HUES64 (cell line): ENCODE results near the gene CLCN6.

ENCODE experiments used
- H3K27ac ChIP-seq: 2 replicates; pipeline ENCODE4 v1.7.0; 2013; ENCODE audit warnings: low read depth, low read length, inconsistent platforms
- H3K27me3 ChIP-seq: 2 replicates; pipeline ENCODE4 v1.6.1; 2013; ENCODE audit warnings: mild to moderate bottlenecking, low read length; ENCODE audit not compliant: insufficient read depth
- H3K36me3 ChIP-seq: 2 replicates; pipeline ENCODE4 v1.6.1; 2013; ENCODE audit warnings: mild to moderate bottlenecking, low read length; ENCODE audit not compliant: insufficient read depth
- H3K4me1 ChIP-seq: 2 replicates; pipeline ENCODE4 v1.6.1; 2013; ENCODE audit warnings: mild to moderate bottlenecking, low read length, moderate library complexity; ENCODE audit not compliant: insufficient read depth
- H3K4me3 ChIP-seq: 2 replicates; pipeline ENCODE4 v1.5.1; 2013; ENCODE audit warnings: mild to moderate bottlenecking, low read length, moderate library complexity
- H3K9ac ChIP-seq: 2 replicates; pipeline ENCODE4 v1.6.1; 2013; ENCODE audit warnings: mild to moderate bottlenecking, low read depth, low read length
- H3K9me3 ChIP-seq: 2 replicates; pipeline ENCODE4 v1.6.1; 2013; ENCODE audit warnings: low read depth, low read length; ENCODE audit not compliant: insufficient read depth
- WGBS: fragments of 150-250, 120-280 bp; methylation state at CpG from one replicate; pipeline ENCODE4 v1.1.7; 2013; ENCODE audit warnings: missing lambda C conversion rate; 5-methylcytosine and 5-hydroxymethylcytosine counted together

CLCN6 gene

GRCh38 chr1:11836955-11837766 lies 31.2 kb downstream of the CLCN6 start:
- Histone ChIP-seq H3K27me3 (no peaks in the 10 kb centered on the region), H3K4me1 (no peaks in the 10 kb centered on the region), H3K27ac (no peak overlapping the region), H3K9ac (no peak overlapping the region), H3K9me3 (no peaks in the 10 kb centered on the region), H3K36me3 (peaks cover 99% of the 10 kb centered on the region), H3K4me3 (no peak overlapping the region)
- 95% methylated on average over 36 of the region's 36 CpGs for WGBS

DNA sequence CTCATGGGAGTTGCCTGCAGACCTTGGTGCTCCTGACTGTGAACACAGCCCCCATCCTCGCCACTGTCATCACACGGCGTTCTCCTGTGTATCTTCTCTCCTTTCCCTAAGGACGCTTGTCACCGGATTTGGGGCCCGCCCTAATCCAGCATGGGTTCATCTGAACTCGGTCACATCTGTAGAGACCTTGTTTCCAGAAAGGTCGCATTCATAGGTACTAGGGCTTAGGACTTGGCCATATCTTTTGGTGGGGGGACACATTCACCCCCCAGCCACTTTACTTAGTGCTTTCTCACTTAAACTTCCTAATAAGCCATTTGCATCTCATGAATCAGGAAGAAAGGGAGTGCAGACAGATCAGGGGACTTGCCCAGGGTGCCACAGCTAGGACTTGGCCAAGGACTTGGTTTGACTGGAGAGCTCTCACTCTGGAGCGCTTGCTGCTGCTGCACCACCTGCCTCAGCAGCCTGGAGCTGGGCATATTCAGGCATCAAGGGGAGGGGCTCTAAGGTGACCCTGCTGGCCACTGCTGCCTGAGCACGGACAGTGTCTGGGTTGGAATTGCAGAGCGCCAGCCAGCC lies 31.9 kb downstream of the CLCN6 start:
- H3K27ac ChIP-seq: no peak overlapping the region
- H3K4me1 ChIP-seq: no peaks in the 10 kb centered on the region
- no peak overlapping the region for H3K9ac ChIP-seq
- WGBS: 95% methylated on average over 11 of the region's 11 CpGs
- peaks cover 99% of the 10 kb centered on the region for H3K36me3 ChIP-seq
- no peaks in the 10 kb centered on the region for H3K9me3 ChIP-seq
- H3K4me3 ChIP-seq: no peak overlapping the region
- no peaks in the 10 kb centered on the region for H3K27me3 ChIP-seq

DNA sequence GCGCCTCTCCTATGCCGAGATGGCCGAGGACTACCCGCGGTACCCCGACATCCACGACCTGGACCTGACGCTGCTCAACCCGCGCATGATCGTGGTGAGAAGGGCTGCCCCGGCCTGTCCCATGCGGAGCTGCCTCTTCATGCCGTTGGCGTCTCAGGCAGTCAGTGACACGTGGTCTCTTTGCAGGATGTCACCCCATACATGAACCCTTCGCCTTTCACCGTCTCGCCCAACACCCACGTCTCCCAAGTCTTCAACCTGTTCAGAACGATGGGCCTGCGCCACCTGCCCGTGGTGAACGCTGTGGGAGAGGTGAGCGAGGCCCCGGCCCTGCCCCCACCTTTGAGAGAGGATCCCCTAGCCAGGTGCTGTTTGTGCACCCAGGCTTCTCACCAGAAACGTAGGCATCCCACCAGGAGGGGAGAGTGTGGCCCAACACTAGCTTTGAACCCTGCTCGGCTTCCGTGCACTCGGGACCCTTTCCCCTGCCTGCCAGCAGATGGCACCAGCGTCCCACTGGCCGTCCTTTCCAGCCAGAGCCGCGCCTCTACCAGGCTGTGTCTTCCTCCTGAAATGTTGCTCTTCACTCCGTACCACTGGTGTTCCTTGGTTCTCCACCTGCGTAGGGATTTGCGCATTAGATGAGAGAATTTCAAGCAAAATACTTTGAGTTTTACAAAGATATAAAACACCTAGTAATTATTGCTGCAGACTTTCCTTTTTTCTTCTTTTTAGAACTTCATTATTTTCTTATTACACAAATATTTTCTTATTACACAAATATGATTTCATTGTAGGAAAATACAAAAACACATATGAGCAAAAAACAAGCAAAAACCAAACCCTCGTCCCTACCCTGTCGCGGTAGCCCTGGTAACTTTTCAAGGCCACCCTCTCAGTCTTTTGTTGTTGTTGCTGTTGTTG lies 32.6 kb downstream of the CLCN6 start:
- WGBS: 77% methylated on average over 40 of the region's 40 CpGs
- H3K9ac ChIP-seq: no peak overlapping the region
- H3K36me3 ChIP-seq: peaks cover 93% of the 10 kb centered on the region
- H3K9me3 ChIP-seq: no peaks in the 10 kb centered on the region
- no peaks in the 10 kb centered on the region for H3K27me3 ChIP-seq
- H3K27ac ChIP-seq: no peak overlapping the region
- no peaks in the 10 kb centered on the region for H3K4me1 ChIP-seq
- no peak overlapping the region for H3K4me3 ChIP-seq

DNA sequence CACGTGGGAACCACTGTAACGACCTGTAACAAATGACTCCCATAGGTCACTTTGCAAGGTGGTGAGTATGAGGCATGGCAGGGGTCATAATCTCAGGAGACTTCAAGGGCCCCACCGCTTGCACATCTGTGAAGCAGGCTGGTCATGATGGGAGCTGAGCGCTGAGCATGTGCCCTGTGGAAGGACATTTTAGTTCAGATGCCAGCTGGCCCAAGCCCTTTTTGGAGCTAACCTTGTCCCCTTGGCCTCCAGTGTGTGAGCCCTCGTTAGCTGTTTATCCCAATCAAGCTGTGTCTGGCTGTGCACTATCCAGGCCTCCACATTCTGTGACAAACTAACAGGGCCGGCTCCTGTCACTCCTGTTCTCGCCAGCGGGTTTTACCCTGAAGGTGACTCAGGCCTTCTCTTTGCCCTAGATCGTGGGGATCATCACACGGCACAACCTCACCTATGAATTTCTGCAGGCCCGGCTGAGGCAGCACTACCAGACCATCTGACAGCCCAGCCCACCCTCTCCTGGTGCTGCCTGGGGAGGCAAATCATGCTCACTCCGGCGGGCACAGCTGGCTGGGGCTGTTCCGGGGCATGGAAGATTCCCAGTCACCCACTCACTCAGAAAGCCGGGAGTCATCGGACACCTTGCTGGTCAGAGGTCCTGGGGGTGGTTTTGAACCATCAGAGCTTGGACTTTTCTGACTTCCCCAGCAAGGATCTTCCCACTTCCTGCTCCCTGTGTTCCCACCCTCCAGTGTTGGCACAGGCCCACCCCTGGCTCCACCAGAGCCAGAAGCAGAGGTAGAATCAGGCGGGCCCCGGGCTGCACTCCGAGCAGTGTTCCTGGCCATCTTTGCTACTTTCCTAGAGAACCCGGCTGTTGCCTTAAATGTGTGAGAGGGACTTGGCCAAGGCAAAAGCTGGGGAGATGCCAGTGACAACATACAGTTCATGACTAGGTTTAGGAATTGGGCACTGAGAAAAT lies 34.0 kb downstream of the CLCN6 start:
- Histone ChIP-seq H3K27ac (no peak overlapping the region), H3K9me3 (no peaks in the 10 kb centered on the region), H3K36me3 (peaks cover 93% of the 10 kb centered on the region), H3K4me3 (no peak overlapping the region), H3K4me1 (no peaks in the 10 kb centered on the region), H3K27me3 (no peaks in the 10 kb centered on the region), H3K9ac (no peak overlapping the region)
- WGBS: 95% methylated on average over 20 of the region's 20 CpGs

- H3K27me3 ChIP-seq: no peaks in the 10 kb centered on the region
- no peaks in the 10 kb centered on the region for H3K9me3 ChIP-seq
- H3K4me3 ChIP-seq: no peak overlapping the region
- H3K4me1 ChIP-seq: no peaks in the 10 kb centered on the region
- WGBS: 92% methylated on average over 17 of the region's 17 CpGs
- H3K27ac ChIP-seq: no peak overlapping the region
- peaks cover 83% of the 10 kb centered on the region for H3K36me3 ChIP-seq
- no peak overlapping the region for H3K9ac ChIP-seq
These were observed 35.5 kb downstream of the CLCN6 start for GRCh38 chr1:11841245-11842153.

- Histone ChIP-seq H3K4me1 (no peaks in the 10 kb centered on the region), H3K9me3 (no peaks in the 10 kb centered on the region), H3K27ac (no peak overlapping the region), H3K9ac (no peak overlapping the region), H3K27me3 (no peaks in the 10 kb centered on the region), H3K36me3 (peaks cover 78% of the 10 kb centered on the region), H3K4me3 (no peak overlapping the region)
- 92% methylated on average over 19 of the region's 19 CpGs for WGBS
These were observed 36.4 kb downstream of the CLCN6 start for GRCh38 chr1:11842154-11843041.

DNA sequence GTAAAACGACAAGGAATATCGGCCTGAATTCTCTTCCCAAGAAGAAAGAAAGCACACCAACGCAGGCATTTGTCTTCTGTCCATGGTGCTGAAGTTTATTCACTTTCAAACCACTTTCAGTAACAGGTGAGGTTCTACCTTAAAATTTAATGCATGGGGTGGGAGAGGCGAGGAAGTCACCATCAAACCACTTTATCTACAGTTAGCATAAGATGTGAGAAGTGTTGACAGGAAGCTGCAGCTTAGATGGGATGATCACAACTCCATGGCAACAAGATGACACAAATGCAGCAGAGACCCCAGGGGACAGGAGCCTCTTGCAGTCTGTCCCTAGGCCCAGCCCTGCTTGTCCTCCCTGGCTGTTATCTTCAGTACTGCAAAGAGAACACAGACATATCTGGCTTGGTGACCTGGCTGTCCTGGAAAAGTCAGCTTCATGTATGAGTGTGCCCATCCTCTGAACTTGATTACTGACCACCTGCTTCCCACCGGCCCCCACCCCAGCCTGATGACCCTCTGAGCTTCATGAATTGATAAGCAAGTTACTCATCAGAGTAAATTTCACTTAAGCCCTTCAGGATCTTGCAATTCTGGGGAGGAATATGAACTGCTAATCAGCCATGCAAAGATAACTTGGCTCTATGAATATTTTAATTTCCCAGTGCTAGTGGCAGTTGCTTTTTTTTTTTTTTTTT lies 39.8 kb downstream of the CLCN6 start:
- Histone ChIP-seq H3K36me3 (peaks cover 46% of the 10 kb centered on the region), H3K4me1 (no peaks in the 10 kb centered on the region)
- 86% methylated on average over 3 of the region's 5 CpGs for WGBS

DNA sequence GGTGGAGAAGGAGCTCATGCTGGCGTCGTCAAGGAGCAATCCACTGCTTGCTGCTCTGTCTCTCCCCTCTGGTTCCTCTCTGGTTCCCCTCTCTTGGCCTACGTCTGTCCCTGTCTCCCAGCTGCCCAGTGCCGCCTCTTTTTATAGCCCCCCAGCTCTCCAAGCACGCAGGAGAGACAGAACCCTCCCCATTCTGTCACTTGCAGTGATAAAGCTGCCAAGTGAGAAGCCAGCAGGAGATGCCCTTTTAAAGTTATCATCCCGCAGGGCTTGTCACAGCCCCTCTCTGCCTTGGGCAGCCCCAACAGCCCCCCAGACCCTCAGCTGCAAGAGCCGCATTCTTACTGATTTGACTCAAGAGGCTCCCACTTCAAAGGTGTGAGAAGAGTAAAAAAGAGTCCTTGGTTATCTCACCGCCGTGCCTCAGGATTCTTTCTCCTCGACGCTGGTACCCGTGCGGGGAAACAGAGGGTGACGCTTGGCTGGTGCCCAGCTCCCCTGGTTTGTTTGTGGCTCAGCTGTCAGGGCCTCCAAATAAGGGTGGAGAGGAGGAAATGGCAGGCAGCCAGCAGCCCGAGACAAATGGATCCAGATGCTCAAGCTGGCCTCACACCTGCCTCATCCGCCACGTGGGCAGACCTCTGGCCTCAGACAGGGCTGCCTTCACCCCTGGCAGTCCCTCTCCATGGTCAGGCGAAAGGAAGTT lies 41.8 kb downstream of the CLCN6 start, which contains the start of gene NPPA:
Gene NPPA, minus strand, starts transcription at position 117 of the 706 bp plus-strand sequence. Its CDS starts 99 bp downstream, at position 18.
- Histone ChIP-seq H3K27me3 (no peaks in the 10 kb centered on the region), H3K4me1 (no peaks in the 10 kb centered on the region), H3K36me3 (peaks cover 25% of the 10 kb centered on the region), H3K9me3 (no peaks in the 10 kb centered on the region), H3K4me3 (no peak within 1 kb of the TSS), H3K27ac (no peak within 1 kb of the TSS), H3K9ac (no peak within 1 kb of the TSS)
- WGBS: 93% methylated on average over 17 of the region's 18 CpGs

More for the DNA sequence above, 39.8 kb downstream of the CLCN6 start:
- no peak overlapping the region for H3K27ac ChIP-seq
- H3K27me3 ChIP-seq: no peaks in the 10 kb centered on the region
- no peak overlapping the region for H3K9ac ChIP-seq
- no peak overlapping the region for H3K4me3 ChIP-seq
- H3K9me3 ChIP-seq: no peaks in the 10 kb centered on the region
